Endodermal cell (in vitro differentiated cells): ENCODE measurements around the gene MRPL12. TPM values are rescaled to one million over a fixed set of nuclear protein-coding genes. Genes with fewer than 3 reads are reported as not detected.

Source experiments
- DNase-seq: peaks from one replicate; pipeline ENCODE4 v3.0.0-alpha.2; 2017
- H3K27ac ChIP-seq: 2 replicates; pipeline ENCODE4 v1.5.1; 2013; ENCODE audit warnings: mild to moderate bottlenecking, low read depth, low read length, moderate library complexity
- H3K27me3 ChIP-seq: 2 replicates; pipeline ENCODE4 v1.6.1; 2013; ENCODE audit warnings: mild to moderate bottlenecking, low read length, moderate library complexity; ENCODE audit not compliant: insufficient read depth, control insufficient read depth, poor library complexity, severe bottlenecking
- H3K36me3 ChIP-seq: 2 replicates; pipeline ENCODE4 v1.7.0; 2013; ENCODE audit warnings: mild to moderate bottlenecking, low read length, moderate library complexity; ENCODE audit not compliant: control insufficient read depth, insufficient read depth
- H3K4me1 ChIP-seq: one replicate; pipeline ENCODE4 v1.7.0; 2013; ENCODE audit warnings: low read length; ENCODE audit not compliant: control insufficient read depth, insufficient read depth
- H3K4me3 ChIP-seq: 2 replicates; pipeline ENCODE4 v1.5.1; 2013; ENCODE audit warnings: mild to moderate bottlenecking, low read length, moderate library complexity
- H3K9ac ChIP-seq: 2 replicates; pipeline ENCODE4 v1.6.1; 2013; ENCODE audit warnings: mild to moderate bottlenecking, low read length, moderate library complexity; ENCODE audit not compliant: poor library complexity, severe bottlenecking; ENCODE audit errors: extremely low read depth
- H3K9me3 ChIP-seq: 2 replicates; pipeline ENCODE4 v1.6.1; 2013; ENCODE audit warnings: mild to moderate bottlenecking, low read length, moderate library complexity; ENCODE audit not compliant: control insufficient read depth
- H3K27ac Mint-ChIP-seq: 2 replicates; pipeline ENCODE4 v1.8.0; 2020; ENCODE audit warnings: mixed read lengths
- H3K27me3 Mint-ChIP-seq: 2 replicates; pipeline ENCODE4 v1.8.0; 2021; ENCODE audit warnings: mild to moderate bottlenecking, mixed read lengths; ENCODE audit not compliant: insufficient read depth
- H3K36me3 Mint-ChIP-seq: 2 replicates; pipeline ENCODE4 v1.8.0; 2020; ENCODE audit warnings: low read depth, mixed read lengths
- H3K4me1 Mint-ChIP-seq: 2 replicates; pipeline ENCODE4 v1.8.0; 2020; ENCODE audit warnings: mixed read lengths
- H3K4me3 Mint-ChIP-seq: 2 replicates; pipeline ENCODE4 v1.8.0; 2020; ENCODE audit warnings: mild to moderate bottlenecking, moderate library complexity, mixed read lengths
- H3K9me3 Mint-ChIP-seq: 2 replicates; pipeline ENCODE4 v1.8.0; 2020; ENCODE audit warnings: mild to moderate bottlenecking, mixed read lengths
- CTCF ChIP-seq: fragments of 200-600 bp; sonication (generic); conservative IDR thresholded peaks from 2 replicates; pipeline ENCODE4 v1.5.0; 2021; ENCODE audit warnings: antibody characterized with exemption, mild to moderate bottlenecking
- WGBS, 2 experiments: methylation state at CpG; one replicate each; pipeline versions ENCODE4 v1.1.5 to v1.1.7; 2013; ENCODE audit warnings: missing lambda C conversion rate in 2 of 2, mixed read lengths in 1 of 2; ENCODE audit not compliant: insufficient coverage in 1 of 2, insufficient read length in 1 of 2; 5-methylcytosine and 5-hydroxymethylcytosine counted together
- total RNA-seq, 2 donors: library from RNA; stranded (reverse); fragmentation: NEBNext Ultra II Directional in 1 of 2; extraction: Animal tissue kit (Norgen Biotek cat#: 25700) in 1 of 2; gene quantifications; 2 replicates in 1 of 2; 3 replicates in 1 of 2; pipeline ENCODE4 v1.2.1, GENCODE V29; 2021

Gene MRPL12
- total RNA-seq, 2 donors from 2014 or later: 99.4 to 105 TPM

GRCh38 chr17:81701288-81702071 lies 1.7 kb upstream of the MRPL12 start:
- H3K9ac ChIP-seq: peak overlapping the region; percentile 99

GRCh38 chr17:81703747-81704654 lies 834 bp downstream of the MRPL12 start:
- no peaks in the 10 kb centered on the region for H3K27me3 Mint-ChIP-seq

More at GRCh38 chr17:81701288-81702071, 1.7 kb upstream of the MRPL12 start:
- Histone ChIP-seq H3K27ac (no peak overlapping the region), H3K9me3 (no peaks in the 10 kb centered on the region), H3K27me3 (no peaks in the 10 kb centered on the region), H3K36me3 (peaks cover 66% of the 10 kb centered on the region), H3K4me1 (no peaks in the 10 kb centered on the region), H3K4me3 (peak overlapping the region; percentile 98)
- H3K36me3 Mint-ChIP-seq: peaks cover 64% of the 10 kb centered on the region
- 88 to 90% methylated on average over 18 to 23 of the region's 23 CpGs for WGBS, 2 experiments
- H3K27me3 Mint-ChIP-seq: no peaks in the 10 kb centered on the region
- peak overlapping the region; percentile 92 for H3K4me3 Mint-ChIP-seq
- TF ChIP-seq CTCF: peak; percentile 13
- H3K4me1 Mint-ChIP-seq: peaks cover 7% of the 10 kb centered on the region
- DNase-seq: no peak
- H3K27ac Mint-ChIP-seq: peak overlapping the region; percentile 74
- no peaks in the 10 kb centered on the region for H3K9me3 Mint-ChIP-seq

More at GRCh38 chr17:81703747-81704654, 834 bp downstream of the MRPL12 start:
- no peak for TF ChIP-seq CTCF
- Mint-ChIP-seq H3K36me3 (peaks cover 51% of the 10 kb centered on the region), H3K4me3 (peak overlapping the region; percentile 92), H3K4me1 (peaks cover 7% of the 10 kb centered on the region), H3K9me3 (no peaks in the 10 kb centered on the region), H3K27ac (peak overlapping the region; percentile 88)
- peak overlapping the region; percentile 99 for H3K9ac ChIP-seq
- H3K9me3 ChIP-seq: no peaks in the 10 kb centered on the region
- no peak for DNase-seq
- H3K4me1 ChIP-seq: no peaks in the 10 kb centered on the region
- H3K27me3 ChIP-seq: no peaks in the 10 kb centered on the region
- peak overlapping the region; percentile 57 for H3K27ac ChIP-seq
- peaks cover 60% of the 10 kb centered on the region for H3K36me3 ChIP-seq
- 33 to 35% methylated on average over 18 to 27 of the region's 27 CpGs for WGBS, 2 experiments
- peak overlapping the region; percentile 98 for H3K4me3 ChIP-seq
